Measurements from ENCODE around the gene ABCG2.

ABCG2 gene

DNA sequence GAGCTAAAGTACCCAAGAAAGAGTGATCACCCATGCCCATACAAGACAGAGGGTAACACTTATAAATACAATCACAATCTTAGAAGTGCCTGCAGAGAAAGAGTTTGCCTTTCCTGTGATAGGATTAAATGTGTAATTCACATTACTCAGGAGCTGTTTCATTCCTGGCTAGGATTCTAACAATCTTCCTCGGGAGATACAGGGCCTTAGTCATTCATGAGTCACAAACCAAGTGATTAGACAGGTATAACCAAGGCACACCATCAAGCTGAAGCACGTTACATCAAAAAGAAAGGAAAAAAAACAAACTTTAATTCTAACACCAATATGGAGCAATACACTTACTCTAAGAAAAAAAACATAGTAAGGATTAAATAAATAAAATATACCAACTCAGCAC, 14.9 kb downstream of the ABCG2 start:
- no peak for DNase-seq
- CTCF ChIA-PET, result no interaction called here

DNA sequence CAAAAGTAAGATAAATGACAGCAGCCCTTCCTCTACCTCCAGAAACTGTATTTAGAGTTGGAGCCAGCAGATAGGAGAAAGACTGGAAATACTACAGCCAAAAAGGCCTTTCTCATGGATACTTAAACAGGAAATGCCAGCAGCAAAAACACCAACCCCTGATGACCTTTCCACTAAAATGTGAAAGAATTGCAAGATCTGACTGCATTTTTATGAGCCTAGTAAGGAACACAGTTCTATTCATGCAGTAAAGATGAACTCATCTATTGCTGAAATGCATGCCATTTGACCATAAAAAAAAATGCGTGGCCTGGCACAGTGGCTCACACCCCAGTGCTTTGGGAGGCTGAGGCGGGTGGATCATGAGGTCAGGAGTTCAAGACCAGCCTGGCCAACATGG, 19.9 kb downstream of the ABCG2 start:
- no peak for DNase-seq
- CTCF ChIA-PET, result no interaction called here
- no peak overlapping the region for H3K27ac ChIP-seq (ENCODE audit: insufficient read depth in 1 of 2, low read depth in 1 of 2, low read length in 2 of 2, poor library complexity in 1 of 2, severe bottlenecking in 2 of 2)

More for the DNA sequence above, 14.9 kb downstream of the ABCG2 start:
- 100% methylated on average over 1 of the region's 2 CpGs for WGBS (ENCODE audit: insufficient coverage)
- H3K27me3 ChIP-seq (replicated peaks in 2 of 5; ENCODE audit: control insufficient read depth in 4 of 5, insufficient read depth in 5 of 5, low read length in 4 of 5), result no peaks in the 10 kb centered on the region
- no peak overlapping the region for H3K27ac ChIP-seq (ENCODE audit: insufficient read depth in 1 of 2, low read depth in 1 of 2, low read length in 2 of 2, poor library complexity in 1 of 2, severe bottlenecking in 2 of 2)
- H3K4me1 ChIP-seq (ENCODE audit: control extremely low read depth in 1 of 4, control insufficient read depth in 4 of 4, insufficient read depth in 4 of 4, low read length in 3 of 4), result no peaks in the 10 kb centered on the region
- no peaks in the 10 kb centered on the region for H3K9me3 ChIP-seq (ENCODE audit: control extremely low read depth in 1 of 5, control insufficient read depth in 4 of 5, insufficient read depth in 2 of 5, low read depth in 1 of 5, low read length in 4 of 5)
- no peak overlapping the region for H3K4me3 ChIP-seq (ENCODE audit: control insufficient read depth in 1 of 7, extremely low read depth in 1 of 7, insufficient read depth in 4 of 7, low read depth in 2 of 7, low read length in 6 of 7)
- POLR2A ChIA-PET, result no interaction called here
- no peaks in the 10 kb centered on the region for H3K36me3 ChIP-seq (ENCODE audit: control insufficient read depth in 4 of 4, insufficient read depth in 4 of 4, low read length in 3 of 4)

DNA sequence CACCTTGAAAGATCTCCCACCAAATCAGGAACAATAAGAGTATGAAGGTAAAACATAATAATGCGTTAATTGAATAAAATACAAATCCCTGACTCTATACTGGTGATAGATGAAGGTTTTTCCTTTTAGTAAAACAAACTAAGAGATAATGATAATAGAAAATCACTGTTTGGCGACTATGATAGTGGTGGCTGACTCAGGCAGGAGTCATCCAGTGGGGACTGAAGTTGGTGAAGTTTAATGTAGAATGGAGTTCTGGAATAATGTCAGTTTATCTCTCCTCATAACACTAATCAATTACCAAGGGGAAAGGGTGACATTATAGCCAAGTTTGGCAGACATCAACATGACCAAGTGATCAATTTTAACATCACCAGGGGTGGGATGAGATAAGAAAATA, 21.3 kb downstream of the ABCG2 start:
- Histone ChIP-seq H3K9me3 (ENCODE audit: control extremely low read depth in 1 of 5, control insufficient read depth in 4 of 5, insufficient read depth in 2 of 5, low read depth in 1 of 5, low read length in 4 of 5) (no peaks in the 10 kb centered on the region), H3K4me3 (ENCODE audit: control insufficient read depth in 1 of 7, extremely low read depth in 1 of 7, insufficient read depth in 4 of 7, low read depth in 2 of 7, low read length in 6 of 7) (no peak overlapping the region), H3K4me1 (ENCODE audit: control extremely low read depth in 1 of 4, control insufficient read depth in 4 of 4, insufficient read depth in 4 of 4, low read length in 3 of 4) (no peaks in the 10 kb centered on the region), H3K27ac (ENCODE audit: insufficient read depth in 1 of 2, low read depth in 1 of 2, low read length in 2 of 2, poor library complexity in 1 of 2, severe bottlenecking in 2 of 2) (no peak overlapping the region), H3K36me3 (ENCODE audit: control insufficient read depth in 4 of 4, insufficient read depth in 4 of 4, low read length in 3 of 4) (no peaks in the 10 kb centered on the region), H3K27me3 (replicated peaks in 2 of 5; ENCODE audit: control insufficient read depth in 4 of 5, insufficient read depth in 5 of 5, low read length in 4 of 5) (no peaks in the 10 kb centered on the region)
- ChIA-PET CTCF (no interaction called here), POLR2A (no interaction called here)
- no peak for DNase-seq
- WGBS (ENCODE audit: insufficient coverage), result no CpG with 5 or more reads among the region's 2 CpGs

More for the DNA sequence above, 19.9 kb downstream of the ABCG2 start:
- no peak overlapping the region for H3K4me3 ChIP-seq (ENCODE audit: control insufficient read depth in 1 of 7, extremely low read depth in 1 of 7, insufficient read depth in 4 of 7, low read depth in 2 of 7, low read length in 6 of 7)
- no peaks in the 10 kb centered on the region for H3K4me1 ChIP-seq (ENCODE audit: control extremely low read depth in 1 of 4, control insufficient read depth in 4 of 4, insufficient read depth in 4 of 4, low read length in 3 of 4)
- POLR2A ChIA-PET, result no interaction called here
- no peaks in the 10 kb centered on the region for H3K27me3 ChIP-seq (replicated peaks in 2 of 5; ENCODE audit: control insufficient read depth in 4 of 5, insufficient read depth in 5 of 5, low read length in 4 of 5)
- 100% methylated on average over 1 of the region's 2 CpGs for WGBS (ENCODE audit: insufficient coverage)
- H3K9me3 ChIP-seq (ENCODE audit: control extremely low read depth in 1 of 5, control insufficient read depth in 4 of 5, insufficient read depth in 2 of 5, low read depth in 1 of 5, low read length in 4 of 5), result no peaks in the 10 kb centered on the region
- no peaks in the 10 kb centered on the region for H3K36me3 ChIP-seq (ENCODE audit: control insufficient read depth in 4 of 4, insufficient read depth in 4 of 4, low read length in 3 of 4)

DNA sequence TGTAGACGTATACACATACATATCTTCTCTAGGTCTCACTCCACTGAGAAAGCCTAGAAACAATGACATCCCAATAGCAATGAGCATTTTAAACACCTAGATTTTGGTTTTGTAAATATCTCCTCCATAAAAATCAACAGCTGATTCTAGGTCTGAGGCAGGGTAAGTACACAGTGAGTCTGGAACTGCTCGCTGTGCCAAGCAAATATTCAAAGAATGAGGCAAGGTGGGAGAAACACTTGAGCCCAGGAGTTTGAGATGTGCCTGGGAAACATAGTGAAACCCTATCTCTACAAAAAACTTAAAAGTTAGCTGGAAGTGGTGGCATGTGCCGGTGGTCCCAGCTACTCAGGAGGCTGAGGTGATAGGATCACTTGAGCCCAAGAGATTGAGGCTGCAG, 22.2 kb downstream of the ABCG2 start:
- Histone ChIP-seq H3K9me3 (ENCODE audit: control extremely low read depth in 1 of 5, control insufficient read depth in 4 of 5, insufficient read depth in 2 of 5, low read depth in 1 of 5, low read length in 4 of 5) (no peaks in the 10 kb centered on the region), H3K36me3 (ENCODE audit: control insufficient read depth in 4 of 4, insufficient read depth in 4 of 4, low read length in 3 of 4) (no peaks in the 10 kb centered on the region), H3K27ac (ENCODE audit: insufficient read depth in 1 of 2, low read depth in 1 of 2, low read length in 2 of 2, poor library complexity in 1 of 2, severe bottlenecking in 2 of 2) (no peak overlapping the region), H3K4me3 (ENCODE audit: control insufficient read depth in 1 of 7, extremely low read depth in 1 of 7, insufficient read depth in 4 of 7, low read depth in 2 of 7, low read length in 6 of 7) (no peak overlapping the region), H3K27me3 (replicated peaks in 2 of 5; ENCODE audit: control insufficient read depth in 4 of 5, insufficient read depth in 5 of 5, low read length in 4 of 5) (no peaks in the 10 kb centered on the region), H3K4me1 (ENCODE audit: control extremely low read depth in 1 of 4, control insufficient read depth in 4 of 4, insufficient read depth in 4 of 4, low read length in 3 of 4) (no peaks in the 10 kb centered on the region)
- ChIA-PET POLR2A (interaction anchor here (0.6 kb wide), 1 partner anchor 704 kb away, joined by 3 read pairs; no protein-coding TSS in a partner anchor), CTCF (no interaction called here)
- no peak for DNase-seq
- 100% methylated on average over 1 of the region's 3 CpGs for WGBS (ENCODE audit: insufficient coverage)

DNA sequence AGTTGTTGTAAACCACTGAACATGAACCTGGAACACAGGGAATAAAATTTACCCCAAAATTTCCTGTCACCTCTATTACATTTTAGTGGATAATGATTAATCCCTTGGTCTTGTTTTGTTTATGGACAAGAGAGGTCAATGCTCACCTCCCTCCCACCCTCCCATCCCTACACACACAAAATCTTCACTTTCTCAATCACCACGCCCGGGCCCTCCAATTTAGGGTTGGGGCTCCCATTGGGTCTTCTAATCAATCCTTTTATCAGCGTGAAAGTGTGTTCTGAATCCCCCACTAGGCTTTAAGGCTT, 23.1 kb downstream of the ABCG2 start:
- H3K4me1 ChIP-seq (ENCODE audit: control extremely low read depth in 1 of 4, control insufficient read depth in 4 of 4, insufficient read depth in 4 of 4, low read length in 3 of 4), result no peaks in the 10 kb centered on the region
- H3K4me3 ChIP-seq (ENCODE audit: control insufficient read depth in 1 of 7, extremely low read depth in 1 of 7, insufficient read depth in 4 of 7, low read depth in 2 of 7, low read length in 6 of 7), result no peak overlapping the region
- WGBS (ENCODE audit: insufficient coverage), result 100% methylated on average over 3 of the region's 3 CpGs
- POLR2A ChIA-PET, result no interaction called here
- H3K36me3 ChIP-seq (ENCODE audit: control insufficient read depth in 4 of 4, insufficient read depth in 4 of 4, low read length in 3 of 4), result no peaks in the 10 kb centered on the region
- no peaks in the 10 kb centered on the region for H3K27me3 ChIP-seq (replicated peaks in 2 of 5; ENCODE audit: control insufficient read depth in 4 of 5, insufficient read depth in 5 of 5, low read length in 4 of 5)
- CTCF ChIA-PET, result no interaction called here
- H3K9me3 ChIP-seq (ENCODE audit: control extremely low read depth in 1 of 5, control insufficient read depth in 4 of 5, insufficient read depth in 2 of 5, low read depth in 1 of 5, low read length in 4 of 5), result no peaks in the 10 kb centered on the region
- H3K27ac ChIP-seq (ENCODE audit: insufficient read depth in 1 of 2, low read depth in 1 of 2, low read length in 2 of 2, poor library complexity in 1 of 2, severe bottlenecking in 2 of 2), result no peak overlapping the region
- DNase-seq, result no peak

DNA sequence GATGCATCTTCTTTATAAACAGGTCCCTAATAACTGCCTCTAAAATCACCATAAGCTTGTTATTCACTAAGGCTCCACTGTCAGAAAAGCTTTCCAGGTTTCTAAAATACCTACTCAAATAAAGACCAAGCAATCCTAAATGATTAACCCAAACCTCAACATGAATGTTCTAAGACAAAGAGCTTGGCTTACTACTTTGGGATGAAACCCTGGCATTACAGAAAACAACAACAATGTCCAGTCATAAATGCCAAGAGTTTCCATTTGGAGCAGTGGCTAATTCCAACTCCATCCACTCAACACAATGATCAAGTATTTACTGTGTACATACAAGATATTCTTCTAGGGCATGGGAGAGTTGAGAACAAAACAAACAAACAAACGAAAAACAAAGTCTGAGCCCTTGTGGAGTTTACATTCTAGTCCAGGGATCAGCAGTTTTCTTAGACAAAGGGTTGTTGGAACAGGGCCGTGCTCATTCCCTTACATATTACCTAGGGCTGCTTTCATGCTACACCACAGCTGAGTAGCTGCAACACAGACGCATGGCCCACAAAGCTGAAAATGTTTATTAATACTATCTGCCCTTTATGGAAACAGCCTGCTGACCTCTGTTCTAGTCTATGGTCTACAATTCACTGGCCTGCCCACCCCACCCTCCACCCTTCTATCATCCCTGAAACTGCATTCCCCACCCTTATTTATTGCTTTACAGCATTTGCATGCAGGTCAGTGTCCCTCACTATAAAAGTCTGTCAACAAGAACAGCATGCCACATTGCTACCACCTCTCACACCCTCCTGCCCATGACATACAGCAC, 23.7 kb downstream of the ABCG2 start:
- no peaks in the 10 kb centered on the region for H3K4me1 ChIP-seq (ENCODE audit: control extremely low read depth in 1 of 4, control insufficient read depth in 4 of 4, insufficient read depth in 4 of 4, low read length in 3 of 4)
- 95% methylated on average over 2 of the region's 3 CpGs for WGBS (ENCODE audit: insufficient coverage)
- H3K9me3 ChIP-seq (ENCODE audit: control extremely low read depth in 1 of 5, control insufficient read depth in 4 of 5, insufficient read depth in 2 of 5, low read depth in 1 of 5, low read length in 4 of 5), result peaks cover 0 to 4% (median 0%) of the 10 kb centered on the region in 5 experiments
- ChIA-PET POLR2A (no interaction called here), CTCF (no interaction called here)
- no peaks in the 10 kb centered on the region for H3K27me3 ChIP-seq (replicated peaks in 2 of 5; ENCODE audit: control insufficient read depth in 4 of 5, insufficient read depth in 5 of 5, low read length in 4 of 5)
- H3K27ac ChIP-seq (ENCODE audit: insufficient read depth in 1 of 2, low read depth in 1 of 2, low read length in 2 of 2, poor library complexity in 1 of 2, severe bottlenecking in 2 of 2), result no peak overlapping the region
- no peak for DNase-seq
- H3K36me3 ChIP-seq (ENCODE audit: control insufficient read depth in 4 of 4, insufficient read depth in 4 of 4, low read length in 3 of 4), result no peaks in the 10 kb centered on the region
- H3K4me3 ChIP-seq (ENCODE audit: control insufficient read depth in 1 of 7, extremely low read depth in 1 of 7, insufficient read depth in 4 of 7, low read depth in 2 of 7, low read length in 6 of 7), result no peak overlapping the region

DNA sequence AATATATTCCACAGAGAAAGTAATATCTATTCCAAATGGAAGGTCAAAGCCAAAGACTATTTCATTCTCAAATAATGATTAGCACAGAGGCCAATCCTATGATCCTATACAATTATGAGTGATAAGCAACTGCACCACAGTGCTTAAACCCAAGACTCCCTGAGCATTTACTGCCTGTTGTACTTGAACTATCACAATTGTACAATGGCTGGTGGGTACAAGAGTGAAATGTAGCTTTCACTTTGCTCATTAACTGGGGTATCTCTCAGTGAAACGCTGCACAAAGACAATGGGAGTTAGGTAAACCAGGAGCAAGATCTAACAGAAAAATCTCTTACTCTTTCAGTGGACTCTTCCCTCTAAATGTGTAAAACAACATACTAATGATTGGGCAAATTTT, 24.3 kb downstream of the ABCG2 start:
- no peak overlapping the region for H3K27ac ChIP-seq (ENCODE audit: insufficient read depth in 1 of 2, low read depth in 1 of 2, low read length in 2 of 2, poor library complexity in 1 of 2, severe bottlenecking in 2 of 2)
- CTCF ChIA-PET, result no interaction called here
- H3K36me3 ChIP-seq (ENCODE audit: control insufficient read depth in 4 of 4, insufficient read depth in 4 of 4, low read length in 3 of 4), result no peaks in the 10 kb centered on the region
- no peaks in the 10 kb centered on the region for H3K27me3 ChIP-seq (replicated peaks in 2 of 5; ENCODE audit: control insufficient read depth in 4 of 5, insufficient read depth in 5 of 5, low read length in 4 of 5)
- DNase-seq, result no peak
- POLR2A ChIA-PET, result no interaction called here
- no peak overlapping the region for H3K4me3 ChIP-seq (ENCODE audit: control insufficient read depth in 1 of 7, extremely low read depth in 1 of 7, insufficient read depth in 4 of 7, low read depth in 2 of 7, low read length in 6 of 7)
- peaks cover 0 to 7% (median 2%) of the 10 kb centered on the region in 5 experiments for H3K9me3 ChIP-seq (ENCODE audit: control extremely low read depth in 1 of 5, control insufficient read depth in 4 of 5, insufficient read depth in 2 of 5, low read depth in 1 of 5, low read length in 4 of 5)
- H3K4me1 ChIP-seq (ENCODE audit: control extremely low read depth in 1 of 4, control insufficient read depth in 4 of 4, insufficient read depth in 4 of 4, low read length in 3 of 4), result no peaks in the 10 kb centered on the region
- no CpG with 5 or more reads among the region's 1 CpG for WGBS (ENCODE audit: insufficient coverage)
